ENCODE data around the gene FASN.

DNA sequence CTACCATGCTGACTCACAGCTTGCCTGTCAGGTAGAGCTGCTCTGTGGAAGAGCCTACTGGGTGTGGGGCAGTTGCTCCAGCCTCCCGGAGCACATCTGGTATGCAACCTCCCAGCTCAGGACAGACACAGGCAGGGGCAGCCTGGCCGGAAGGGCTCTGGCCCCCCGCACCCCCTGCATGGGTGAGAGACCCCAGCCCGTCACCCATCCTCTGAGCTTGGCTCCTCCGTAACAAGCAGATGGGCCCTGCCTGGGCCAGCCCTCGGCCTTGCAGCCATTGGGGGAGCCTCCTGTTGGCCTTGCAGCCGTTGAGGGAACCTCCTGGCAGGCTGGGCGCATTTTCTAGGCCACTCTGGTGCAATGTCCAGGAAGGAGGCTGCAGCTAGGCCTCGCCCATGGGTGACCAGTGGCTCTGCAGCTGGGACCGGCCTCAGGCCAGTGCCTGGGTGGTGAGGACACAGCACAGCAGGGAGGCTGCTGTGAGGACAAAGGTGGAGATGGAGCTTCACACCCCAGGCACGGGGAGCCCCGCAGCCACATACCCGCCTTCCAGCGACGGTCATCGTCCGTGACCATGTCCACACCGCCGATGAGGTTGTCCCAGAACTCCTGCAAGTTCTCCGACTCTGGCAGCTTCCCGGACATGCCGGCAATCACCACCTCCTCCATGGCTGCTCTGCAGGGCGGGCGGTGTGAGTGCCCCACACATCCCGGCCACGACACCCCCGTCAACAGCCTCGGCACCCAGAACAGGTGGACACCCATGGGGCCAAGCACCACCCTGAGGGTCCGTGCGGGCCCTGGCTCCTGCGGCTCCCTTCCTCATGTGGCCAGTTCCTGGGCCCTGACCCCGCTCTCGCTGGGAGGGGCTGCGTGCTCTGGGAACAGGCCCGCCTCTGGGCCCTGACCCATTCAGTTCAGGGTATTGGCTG, 2.0 kb downstream of the FASN start:
- TF ChIP-seq, protein P1, sequence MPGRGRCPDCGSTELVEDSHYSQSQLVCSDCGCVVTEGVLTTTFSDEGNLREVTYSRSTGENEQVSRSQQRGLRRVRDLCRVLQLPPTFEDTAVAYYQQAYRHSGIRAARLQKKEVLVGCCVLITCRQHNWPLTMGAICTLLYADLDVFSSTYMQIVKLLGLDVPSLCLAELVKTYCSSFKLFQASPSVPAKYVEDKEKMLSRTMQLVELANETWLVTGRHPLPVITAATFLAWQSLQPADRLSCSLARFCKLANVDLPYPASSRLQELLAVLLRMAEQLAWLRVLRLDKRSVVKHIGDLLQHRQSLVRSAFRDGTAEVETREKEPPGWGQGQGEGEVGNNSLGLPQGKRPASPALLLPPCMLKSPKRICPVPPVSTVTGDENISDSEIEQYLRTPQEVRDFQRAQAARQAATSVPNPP (CRISPR knock-in tag; IDR thresholded peaks at IDR 0.05) = no peak; the same call in 1 of the 2 replicates
- TF ChIP-seq ISL2 (CRISPR knock-in tag; IDR thresholded peaks at IDR 0.05) (no peak), POLR2AphosphoS5 (IDR thresholded peaks at IDR 0.05; ENCODE audit: low read depth, low read length) (peak; percentile 19), ZSCAN25 (CRISPR knock-in tag; IDR thresholded peaks at IDR 0.05) (no peak), ASH2L (IDR thresholded peaks at IDR 0.05; ENCODE audit: insufficient read length, low read depth, low read length) (no peak), PLSCR1 (CRISPR knock-in tag; IDR thresholded peaks at IDR 0.05; ENCODE audit: borderline replicate concordance) (no peak), FIP1L1 (IDR thresholded peaks at IDR 0.05; ENCODE audit: borderline replicate concordance, insufficient read depth, low read depth, low read length) (no peak), ZNF550 (CRISPR knock-in tag; IDR thresholded peaks at IDR 0.05; ENCODE audit: borderline replicate concordance) (no peak), EP300 (IDR thresholded peaks at IDR 0.05; ENCODE audit: low read depth in 2 of 2, low read length in 2 of 2) (no peak), EP300 (CRISPR knock-in tag; IDR thresholded peaks at IDR 0.05; ENCODE audit: borderline replicate concordance) (0 out of 2 replicates have a peak, but pooled peaks have one; percentile 26)
- TF ChIP-seq, protein P2, sequence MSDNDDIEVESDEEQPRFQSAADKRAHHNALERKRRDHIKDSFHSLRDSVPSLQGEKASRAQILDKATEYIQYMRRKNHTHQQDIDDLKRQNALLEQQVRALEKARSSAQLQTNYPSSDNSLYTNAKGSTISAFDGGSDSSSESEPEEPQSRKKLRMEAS (IDR thresholded peaks at IDR 0.05) = no peak

Data from HepG2 (cell line).